ENCODE measurements around the gene HDGFL2. TPM values are rescaled to one million over a fixed set of nuclear protein-coding genes. Genes with fewer than 3 reads are reported as not detected.
A peak's percentile ranks its signal among the peaks of the same experiment; 100 is the strongest.

HDGFL2 gene
- total RNA-seq, 1 experiment from 2014 or later, result 108 TPM

DNA sequence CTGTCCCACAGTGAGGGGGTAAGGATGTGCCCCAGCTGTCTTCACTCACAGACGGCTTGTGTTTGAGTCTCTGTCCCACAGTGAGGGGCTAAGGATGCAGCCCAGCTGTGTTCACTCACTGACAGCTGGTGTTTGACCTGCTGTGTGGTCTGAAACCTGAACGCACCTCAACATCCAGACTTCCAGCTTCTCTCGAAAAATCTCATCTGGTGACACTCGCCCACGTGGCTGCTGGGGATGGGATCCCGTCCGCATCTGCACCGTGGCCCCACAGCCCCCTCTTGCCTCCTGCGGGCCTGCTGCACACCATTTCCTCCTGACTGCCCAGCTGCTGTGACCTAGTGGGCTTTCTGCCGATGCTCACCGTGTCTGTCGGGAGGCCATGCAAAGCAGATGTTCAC lies 42.3 kb upstream of the HDGFL2 start:
- no peak overlapping the region; a peak in 1 of 5 replicates for H3K4me3 Mint-ChIP-seq

More for the DNA sequence above, 42.3 kb upstream of the HDGFL2 start:
- peak overlapping the region in 1 of 3 experiments; percentile 70; a peak in 1 of 7 replicates for H3K27ac Mint-ChIP-seq
- Histone ChIP-seq H4K91ac (ENCODE audit: insufficient read length, low read depth, low read length) (no peak overlapping the region), H2BK5ac (ENCODE audit: insufficient read length, low read length) (no peak overlapping the region), H3K18ac (ENCODE audit: insufficient read length, low read depth, low read length) (no peak overlapping the region), H2BK15ac (ENCODE audit: low read depth, low read length) (no peak overlapping the region), H2BK12ac (ENCODE audit: insufficient read length, low read depth, low read length) (no peak overlapping the region), H3K56ac (ENCODE audit: insufficient read length, low read depth, low read length) (no peak overlapping the region), H3K27me3 (ENCODE audit: insufficient read depth, low read length) (no peaks in the 10 kb centered on the region), H2AK5ac (ENCODE audit: insufficient read length, low read length) (no peak overlapping the region), H3K14ac (ENCODE audit: insufficient read depth, low read length) (no peak overlapping the region), H4K8ac (replicated peaks; ENCODE audit: insufficient read length, low read depth, low read length) (no peak overlapping the region), H2AFZ (ENCODE audit: low read length) (no peak overlapping the region), H3T11ph (ENCODE audit: low read length) (no peak overlapping the region), H3K4ac (ENCODE audit: low read depth, low read length) (no peak overlapping the region), H2BK120ac (ENCODE audit: low read depth, low read length, poor library complexity, severe bottlenecking) (no peak overlapping the region), H3K79me1 (ENCODE audit: insufficient read depth, low read depth, low read length, poor library complexity, severe bottlenecking) (no peaks in the 10 kb centered on the region), H3K4me2 (ENCODE audit: insufficient read depth, insufficient read length, low read length) (no peak overlapping the region), H2BK20ac (ENCODE audit: low read depth, low read length, poor library complexity, severe bottlenecking) (no peak overlapping the region), H4K5ac (ENCODE audit: insufficient read length, low read depth, low read length) (no peak overlapping the region), H3K9me3 (ENCODE audit: control insufficient read depth, low read depth, low read length) (no peaks in the 10 kb centered on the region), H3K27ac (ENCODE audit: insufficient read length, low read depth, low read length) (no peak overlapping the region), H3K9ac (ENCODE audit: extremely low read depth, insufficient read length, low read length) (no peak overlapping the region), H3K79me2 (ENCODE audit: insufficient read depth, low read length) (no peaks in the 10 kb centered on the region), H3K23me2 (ENCODE audit: insufficient read length, low read depth, low read length, poor library complexity, severe bottlenecking) (no peaks in the 10 kb centered on the region), H3K23ac (ENCODE audit: insufficient read length, low read depth, low read length) (no peak overlapping the region), H4K20me1 (ENCODE audit: control insufficient read depth, insufficient read depth, insufficient read length) (no peaks in the 10 kb centered on the region), H3K4me1 (ENCODE audit: insufficient read depth, low read length) (no peaks in the 10 kb centered on the region)
- no peak for DNase-seq
- H3K4me1 Mint-ChIP-seq, result no peaks in the 10 kb centered on the region
- TF ChIP-seq, protein P1, sequence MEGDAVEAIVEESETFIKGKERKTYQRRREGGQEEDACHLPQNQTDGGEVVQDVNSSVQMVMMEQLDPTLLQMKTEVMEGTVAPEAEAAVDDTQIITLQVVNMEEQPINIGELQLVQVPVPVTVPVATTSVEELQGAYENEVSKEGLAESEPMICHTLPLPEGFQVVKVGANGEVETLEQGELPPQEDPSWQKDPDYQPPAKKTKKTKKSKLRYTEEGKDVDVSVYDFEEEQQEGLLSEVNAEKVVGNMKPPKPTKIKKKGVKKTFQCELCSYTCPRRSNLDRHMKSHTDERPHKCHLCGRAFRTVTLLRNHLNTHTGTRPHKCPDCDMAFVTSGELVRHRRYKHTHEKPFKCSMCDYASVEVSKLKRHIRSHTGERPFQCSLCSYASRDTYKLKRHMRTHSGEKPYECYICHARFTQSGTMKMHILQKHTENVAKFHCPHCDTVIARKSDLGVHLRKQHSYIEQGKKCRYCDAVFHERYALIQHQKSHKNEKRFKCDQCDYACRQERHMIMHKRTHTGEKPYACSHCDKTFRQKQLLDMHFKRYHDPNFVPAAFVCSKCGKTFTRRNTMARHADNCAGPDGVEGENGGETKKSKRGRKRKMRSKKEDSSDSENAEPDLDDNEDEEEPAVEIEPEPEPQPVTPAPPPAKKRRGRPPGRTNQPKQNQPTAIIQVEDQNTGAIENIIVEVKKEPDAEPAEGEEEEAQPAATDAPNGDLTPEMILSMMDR (conservative IDR thresholded peaks at IDR 0.05), result no peak
- WGBS (ENCODE audit: extremely low coverage, insufficient read length, low lambda C conversion rate), result no CpG with 5 or more reads among the region's 12 CpGs
- H3K9me3 Mint-ChIP-seq, result no peaks in the 10 kb centered on the region
- no peaks in the 10 kb centered on the region for H3K27me3 Mint-ChIP-seq (ENCODE audit: low read depth)
- peaks cover 71 to 90% (median 76%) of the 10 kb centered on the region in 3 experiments for H3K36me3 Mint-ChIP-seq (ENCODE audit: insufficient read depth in 1 of 3, low read depth in 3 of 3)

Measured in H9 (cell line).